C4-2B (cell line): ENCODE results near the gene CLOCK.

Experiments used
- H3K27ac ChIP-seq: fragments of 450-650 bp; 2 replicates; pipeline ENCODE4 v1.5.1; 2017
- ZFX ChIP-seq: fragments of 450-650 bp; IDR thresholded peaks from 2 replicates; pipeline ENCODE4 v1.6.1; 2017
- TF ChIP-seq, protein P1 (sequence below): fragments of 450-650 bp; conservative IDR thresholded peaks from 2 replicates; pipeline ENCODE4 v1.5.1; 2017; ENCODE audit warnings: mild to moderate bottlenecking

The CLOCK gene

GRCh38 chr4:55382488-55383003 lies 164.2 kb downstream of the CLOCK start:
- no peak for TF ChIP-seq ZFX
- TF ChIP-seq, protein P1, sequence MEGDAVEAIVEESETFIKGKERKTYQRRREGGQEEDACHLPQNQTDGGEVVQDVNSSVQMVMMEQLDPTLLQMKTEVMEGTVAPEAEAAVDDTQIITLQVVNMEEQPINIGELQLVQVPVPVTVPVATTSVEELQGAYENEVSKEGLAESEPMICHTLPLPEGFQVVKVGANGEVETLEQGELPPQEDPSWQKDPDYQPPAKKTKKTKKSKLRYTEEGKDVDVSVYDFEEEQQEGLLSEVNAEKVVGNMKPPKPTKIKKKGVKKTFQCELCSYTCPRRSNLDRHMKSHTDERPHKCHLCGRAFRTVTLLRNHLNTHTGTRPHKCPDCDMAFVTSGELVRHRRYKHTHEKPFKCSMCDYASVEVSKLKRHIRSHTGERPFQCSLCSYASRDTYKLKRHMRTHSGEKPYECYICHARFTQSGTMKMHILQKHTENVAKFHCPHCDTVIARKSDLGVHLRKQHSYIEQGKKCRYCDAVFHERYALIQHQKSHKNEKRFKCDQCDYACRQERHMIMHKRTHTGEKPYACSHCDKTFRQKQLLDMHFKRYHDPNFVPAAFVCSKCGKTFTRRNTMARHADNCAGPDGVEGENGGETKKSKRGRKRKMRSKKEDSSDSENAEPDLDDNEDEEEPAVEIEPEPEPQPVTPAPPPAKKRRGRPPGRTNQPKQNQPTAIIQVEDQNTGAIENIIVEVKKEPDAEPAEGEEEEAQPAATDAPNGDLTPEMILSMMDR, result no peak
- no peak overlapping the region for H3K27ac ChIP-seq

GRCh38 chr4:55381502-55381901 lies 165.2 kb downstream of the CLOCK start:
- no peak overlapping the region for H3K27ac ChIP-seq
- TF ChIP-seq, protein P1, result no peak
- no peak for TF ChIP-seq ZFX

DNA sequence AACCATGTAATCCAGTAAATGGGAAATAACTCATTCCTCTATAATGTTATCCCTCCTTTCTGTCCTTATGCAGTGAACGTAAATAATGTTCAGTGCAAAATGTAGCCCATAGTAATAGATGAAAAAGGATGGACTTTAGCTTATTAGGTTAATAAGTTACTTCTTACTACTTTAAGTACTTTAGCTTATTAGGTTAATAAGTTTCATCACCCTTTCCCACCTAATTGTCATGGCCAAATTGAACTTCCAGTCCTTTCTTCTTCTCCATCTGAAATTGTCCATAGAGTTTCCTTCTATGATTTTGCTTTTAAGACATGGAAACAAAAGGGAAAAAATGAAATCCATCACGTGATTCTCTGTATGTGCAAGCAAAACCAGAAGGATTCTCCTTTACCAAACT lies 166.1 kb downstream of the CLOCK start:
- no peak for TF ChIP-seq ZFX
- TF ChIP-seq, protein P1, result no peak
- H3K27ac ChIP-seq, result no peak overlapping the region

DNA sequence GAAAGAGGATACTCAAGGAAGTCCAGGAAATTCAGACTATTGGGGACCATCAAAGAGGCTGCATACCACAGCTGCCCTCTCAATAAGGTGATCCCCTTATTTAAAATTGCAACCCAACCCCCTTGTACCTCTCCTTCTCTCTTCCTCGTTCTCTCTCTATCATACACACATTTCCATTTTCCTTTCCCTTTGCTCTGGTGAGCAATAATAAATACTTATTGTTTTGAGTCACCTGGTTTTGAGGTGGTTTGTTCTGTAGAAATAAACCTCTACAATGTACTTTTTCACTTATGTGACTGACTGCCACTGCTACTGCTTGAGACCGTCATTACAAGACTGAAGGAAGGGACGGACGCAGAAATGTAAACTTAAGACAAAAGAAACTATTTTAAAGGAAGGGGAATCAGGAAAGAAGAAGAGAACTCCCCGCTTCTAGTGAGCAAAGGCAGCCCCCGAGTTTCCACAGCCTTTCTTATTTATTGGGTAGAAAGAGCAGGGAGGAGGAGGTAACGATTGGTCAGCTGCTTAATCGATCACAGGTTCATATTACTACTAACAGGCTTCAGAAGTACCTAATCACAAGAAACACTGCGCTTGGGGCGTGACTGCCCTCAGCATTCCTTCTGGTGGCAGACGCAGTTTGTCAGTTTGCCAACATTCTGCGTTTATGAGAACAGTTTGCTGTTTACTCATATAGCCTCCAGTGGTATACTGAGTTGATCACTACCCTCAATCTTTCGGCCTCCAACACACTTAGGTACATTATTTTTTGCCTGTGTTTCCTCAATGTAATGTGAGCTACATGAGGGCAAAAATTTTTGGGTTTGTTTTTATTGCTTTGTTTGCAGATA lies 167.9 kb downstream of the CLOCK start:
- no peak for TF ChIP-seq ZFX
- TF ChIP-seq, protein P1, result no peak
- H3K27ac ChIP-seq, result no peak overlapping the region
